HG02642 (cell line): ENCODE results near the gene EYA2.

ENCODE experiments used
- ATAC-seq: cut with Tn5 transposase; IDR thresholded peaks from one replicate; pipeline ENCODE4 v1.9.1; 2021; ENCODE audit warnings: mild to moderate bottlenecking; ENCODE audit not compliant: unreplicated experiment, poor library complexity

The EYA2 gene

GRCh38 chr20:47028487-47028886, 133.8 kb downstream of the EYA2 start:
- no peak for ATAC-seq

- no peak for ATAC-seq
Observed at GRCh38 chr20:47029845-47030244, 135.2 kb downstream of the EYA2 start.

- no peak for ATAC-seq
Observed at GRCh38 chr20:47030271-47030810, 135.7 kb downstream of the EYA2 start.

- no peak for ATAC-seq
Observed at GRCh38 chr20:47031004-47031403, 136.4 kb downstream of the EYA2 start.

- no peak for ATAC-seq
Observed at GRCh38 chr20:47031821-47032220, 137.2 kb downstream of the EYA2 start.

- ATAC-seq: no peak
Observed at GRCh38 chr20:47032933-47033578, 138.4 kb downstream of the EYA2 start.

- ATAC-seq: no peak
Observed at GRCh38 chr20:47033665-47034064, 139.0 kb downstream of the EYA2 start.

GRCh38 chr20:47035026-47035590, 140.5 kb downstream of the EYA2 start:
- ATAC-seq: no peak

GRCh38 chr20:47036091-47036870, 141.6 kb downstream of the EYA2 start:
- no peak for ATAC-seq

- ATAC-seq: no peak
Observed at GRCh38 chr20:47038566-47039560, 144.2 kb downstream of the EYA2 start.

- no peak for ATAC-seq
Observed at GRCh38 chr20:47040506-47041125, 146.0 kb downstream of the EYA2 start.

- no peak for ATAC-seq
Observed at GRCh38 chr20:47041396-47041899, 146.8 kb downstream of the EYA2 start.

- no peak for ATAC-seq
Observed at GRCh38 chr20:47042464-47042863, 147.8 kb downstream of the EYA2 start.

GRCh38 chr20:47043086-47043485, 148.4 kb downstream of the EYA2 start:
- ATAC-seq: no peak

- no peak for ATAC-seq
Observed at GRCh38 chr20:47044938-47045337, 150.3 kb downstream of the EYA2 start.

GRCh38 chr20:47048054-47048453, 153.4 kb downstream of the EYA2 start:
- no peak for ATAC-seq

GRCh38 chr20:47049771-47050170, 155.1 kb downstream of the EYA2 start:
- ATAC-seq: no peak

- no peak for ATAC-seq
Observed at GRCh38 chr20:47050996-47051395, 156.4 kb downstream of the EYA2 start.

GRCh38 chr20:47051936-47052526, 157.4 kb downstream of the EYA2 start:
- no peak for ATAC-seq
